ENCODE measurements around the gene PZP.
"Not testable (repeated sequence)": the region's sequence is repeated elsewhere in the genome, so short reads cannot be mapped to it uniquely, and the experiment has no call there.

Gene PZP

DNA sequence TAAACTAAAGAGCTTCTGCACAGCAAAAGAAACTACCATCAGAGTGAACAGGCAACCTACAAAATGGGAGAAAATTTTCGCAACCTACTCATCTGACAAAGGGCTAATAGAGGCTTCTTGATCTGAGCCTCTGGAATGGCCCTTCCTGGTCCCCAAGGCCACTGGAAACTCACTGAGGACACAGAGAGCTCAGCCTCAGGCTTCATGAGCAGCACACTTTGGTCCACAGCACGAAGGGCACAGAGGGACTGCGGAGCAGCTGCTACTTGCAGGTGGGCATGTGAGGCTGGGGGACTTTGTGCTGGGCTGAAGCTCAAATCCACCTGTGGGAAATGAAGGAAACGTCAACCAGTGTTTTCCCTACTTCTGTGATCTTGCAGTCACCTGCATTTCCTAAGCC is 27.4 kb downstream of the PZP start:
- no peak for DNase-seq

DNA sequence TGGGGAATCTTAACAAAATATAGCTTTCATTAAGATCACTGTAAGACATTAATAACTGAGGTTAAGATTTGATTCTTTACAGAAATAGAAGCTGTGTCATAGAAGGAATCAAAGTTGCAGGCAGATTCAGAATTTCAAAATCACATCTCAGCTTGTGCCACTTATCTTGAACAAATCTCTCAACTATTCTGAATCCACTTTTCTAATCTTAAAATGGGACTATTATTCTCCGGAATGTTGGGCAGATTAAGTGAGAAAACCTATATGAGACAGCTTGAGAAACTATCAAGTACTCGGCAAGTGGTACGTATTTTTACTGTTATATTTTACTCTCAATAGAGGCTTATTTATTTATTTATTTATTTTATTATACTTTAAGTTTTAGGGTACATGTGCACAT is 28.4 kb downstream of the PZP start:
- DNase-seq: no peak

DNA sequence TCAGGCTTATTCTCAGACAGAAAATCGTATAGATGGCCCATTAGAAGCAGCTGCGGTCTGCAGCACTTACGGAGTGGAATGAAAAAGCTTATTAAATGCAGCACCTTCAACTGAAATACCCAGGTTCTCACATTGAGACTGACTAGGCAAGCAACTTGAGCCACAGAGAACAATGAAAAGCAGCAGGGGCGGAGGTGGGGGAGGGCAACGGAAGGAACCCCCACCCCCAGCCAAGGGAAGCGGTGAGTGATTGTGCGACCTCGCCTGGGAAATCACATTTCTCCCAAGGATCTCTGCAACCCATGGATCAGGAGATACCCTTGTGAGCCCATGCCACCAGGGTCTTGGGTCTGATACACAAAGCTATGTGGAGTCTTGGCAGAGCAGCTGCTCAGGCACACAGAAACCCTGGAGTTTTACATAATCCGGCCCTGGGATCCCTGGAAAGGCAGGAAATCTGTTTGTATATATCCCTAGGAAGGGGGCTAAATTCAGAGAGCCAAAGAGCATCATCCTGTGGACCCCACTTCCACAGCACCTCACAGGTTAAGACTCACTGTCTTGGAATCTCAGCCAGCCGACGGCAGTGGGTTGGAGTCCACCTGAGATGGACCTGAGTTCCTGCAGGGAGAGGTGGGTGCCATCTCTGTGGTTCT is 38.1 kb downstream of the PZP start:
- no peak for DNase-seq

- DNase-seq: not testable (repeated sequence)
These were observed 40.9 kb downstream of the PZP start for GRCh38 chr12:9167345-9167744.

GRCh38 chr12:9163392-9163791 is 44.8 kb downstream of the PZP start:
- DNase-seq: no peak

DNA sequence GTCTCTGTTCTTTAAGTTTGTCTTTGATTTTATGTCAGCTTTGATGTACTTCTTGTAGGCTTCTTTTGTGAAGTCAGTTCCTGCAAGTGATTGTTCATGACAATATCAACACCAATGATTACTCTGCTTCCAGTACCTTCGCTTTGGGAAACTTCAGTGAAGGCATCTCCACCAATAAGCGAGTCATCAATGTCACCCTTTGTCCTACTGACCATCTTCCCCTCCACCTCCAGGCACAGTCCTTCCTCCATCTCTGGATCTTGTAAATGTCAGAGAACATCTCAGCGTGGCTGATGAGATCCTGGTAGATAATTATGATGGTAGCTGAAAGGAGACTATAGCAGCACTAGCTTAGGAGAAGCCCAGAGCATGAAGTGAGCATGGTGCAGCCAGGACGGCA is 52.1 kb downstream of the PZP start:
- no peak for DNase-seq

DNA sequence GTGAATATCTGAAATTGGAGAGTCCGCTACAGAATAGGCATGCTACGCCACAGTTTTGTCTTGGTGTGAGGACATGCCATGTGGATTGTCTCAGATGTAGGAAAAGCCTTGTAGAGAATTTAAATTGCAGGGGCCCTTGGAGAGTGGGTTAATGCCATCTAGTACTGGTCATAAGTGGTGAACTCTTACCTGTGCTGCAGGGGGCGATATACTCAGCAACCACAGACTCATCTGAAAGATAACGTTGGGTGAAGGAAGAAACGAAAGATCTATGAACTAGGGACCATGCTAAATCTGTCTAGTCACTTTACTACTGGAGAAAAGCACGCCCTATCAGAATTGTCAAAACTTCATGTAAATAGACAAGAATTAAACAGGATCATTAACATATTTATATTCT is 58.8 kb downstream of the PZP start:
- no peak for DNase-seq

DNA sequence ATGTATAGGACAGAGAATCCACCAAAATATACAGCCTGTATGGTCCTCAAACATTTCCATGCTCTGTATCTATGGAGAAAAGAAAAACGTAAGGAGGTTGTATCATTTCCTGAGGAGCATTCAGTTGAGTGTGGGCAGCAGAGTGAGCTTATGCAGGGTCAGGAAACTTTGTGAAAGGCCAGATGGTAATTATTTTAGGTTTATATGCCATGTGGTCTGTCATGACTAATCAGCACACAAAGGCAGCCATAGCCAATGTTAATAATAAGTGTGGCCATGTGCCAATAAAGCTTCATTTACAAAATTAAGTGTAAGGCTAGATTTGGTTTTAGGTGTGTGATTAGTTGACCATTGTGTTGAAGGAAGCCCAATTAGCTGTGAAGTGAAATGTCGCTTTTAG is 59.3 kb downstream of the PZP start:
- no peak for DNase-seq

GRCh38 chr12:9147461-9147860 is 60.7 kb downstream of the PZP start:
- DNase-seq: no peak

DNA sequence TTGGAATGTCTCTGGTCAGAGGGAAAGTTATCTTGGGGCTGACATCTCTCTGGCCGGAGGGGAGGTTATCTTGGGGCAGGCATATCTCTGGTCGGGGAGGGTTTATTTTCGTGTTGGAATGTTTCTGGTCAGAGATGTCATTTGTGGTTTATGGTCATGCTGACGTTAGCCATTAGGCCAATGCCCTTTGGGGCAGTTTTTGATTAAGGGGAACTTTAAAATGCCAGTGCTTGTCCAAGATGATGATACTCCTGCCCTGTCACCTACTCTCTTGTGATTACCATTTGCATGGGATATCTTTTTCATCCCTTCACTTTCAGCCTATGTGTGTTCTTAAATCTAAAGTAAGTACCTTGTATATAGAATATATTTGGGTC is 63.5 kb downstream of the PZP start:
- DNase-seq: no peak

- no peak for DNase-seq
These were observed 64.1 kb downstream of the PZP start for GRCh38 chr12:9143929-9144729.

GRCh38 chr12:9143137-9143536 is 65.1 kb downstream of the PZP start:
- no peak for DNase-seq

DNA sequence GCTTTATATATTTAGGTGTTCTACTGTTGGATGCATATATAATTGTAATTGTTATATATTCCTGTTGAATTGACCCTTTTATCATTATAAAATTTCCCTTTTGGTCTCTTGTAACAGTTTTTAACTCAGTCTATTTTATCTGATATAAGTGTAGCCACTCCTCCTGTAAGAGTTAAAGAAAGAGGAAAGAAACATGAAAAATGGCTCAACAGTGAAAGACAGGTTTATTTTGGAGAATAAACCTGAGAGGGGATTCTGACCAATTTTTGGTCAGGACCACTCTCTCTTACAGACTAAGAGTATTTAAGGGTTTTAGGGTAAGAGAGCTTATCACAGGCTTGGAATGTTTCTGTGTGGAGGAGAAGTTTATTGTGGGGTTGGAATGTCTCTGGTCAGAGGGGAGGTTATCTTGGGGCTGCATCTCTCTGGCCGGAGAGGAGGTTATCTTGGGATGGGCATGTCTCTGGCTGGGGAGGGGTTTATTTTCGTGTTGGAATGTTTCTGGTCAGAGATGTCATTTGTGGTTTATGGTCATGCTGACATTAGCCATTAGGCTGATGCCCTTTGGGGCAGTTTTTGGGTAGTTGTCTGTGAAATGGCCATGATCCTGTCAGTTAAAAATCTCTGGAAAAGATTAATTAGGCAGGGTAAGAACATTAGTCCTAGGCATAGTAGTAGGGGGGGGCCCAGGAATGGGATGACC is 68.5 kb downstream of the PZP start:
- not testable (repeated sequence) for DNase-seq

GRCh38 chr12:9135903-9136310 is 72.3 kb downstream of the PZP start:
- DNase-seq: no peak

GRCh38 chr12:9134981-9135628 is 73.1 kb downstream of the PZP start:
- DNase-seq: no peak

DNA sequence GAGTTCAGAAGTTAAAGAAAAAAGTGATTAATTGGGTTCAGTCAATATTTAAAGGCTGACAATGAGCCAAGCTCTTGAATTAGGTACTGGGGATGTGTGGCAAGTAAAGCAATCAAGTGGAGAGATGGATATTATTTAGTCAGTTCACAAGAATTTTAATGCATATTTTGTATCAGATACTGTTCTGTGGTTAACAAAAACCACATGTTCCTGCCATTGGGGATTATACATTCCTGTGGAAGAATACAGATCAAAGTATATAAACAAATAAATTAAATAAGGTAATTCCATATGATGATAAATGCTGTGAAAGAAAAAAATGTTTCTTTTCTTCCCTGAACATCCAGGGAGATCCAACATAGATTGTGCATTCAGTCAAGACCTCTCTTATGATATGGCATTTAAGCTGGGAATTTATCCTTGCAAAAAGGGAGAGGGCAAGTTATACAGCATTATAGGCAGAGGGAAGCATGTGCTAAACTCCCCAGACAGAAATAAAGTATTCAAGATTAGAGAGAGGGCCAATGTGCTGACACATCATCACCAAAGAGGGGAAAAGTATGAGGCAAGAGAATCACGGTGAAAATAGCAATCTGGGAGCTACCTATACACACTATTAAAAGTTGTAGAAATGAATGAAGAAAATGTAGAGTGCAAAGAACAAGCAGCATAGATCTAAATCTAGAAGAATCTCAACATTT is 74.8 kb downstream of the PZP start:
- no peak for DNase-seq

- no peak for DNase-seq
These were observed 76.1 kb downstream of the PZP start for GRCh38 chr12:9132008-9132535.

DNA sequence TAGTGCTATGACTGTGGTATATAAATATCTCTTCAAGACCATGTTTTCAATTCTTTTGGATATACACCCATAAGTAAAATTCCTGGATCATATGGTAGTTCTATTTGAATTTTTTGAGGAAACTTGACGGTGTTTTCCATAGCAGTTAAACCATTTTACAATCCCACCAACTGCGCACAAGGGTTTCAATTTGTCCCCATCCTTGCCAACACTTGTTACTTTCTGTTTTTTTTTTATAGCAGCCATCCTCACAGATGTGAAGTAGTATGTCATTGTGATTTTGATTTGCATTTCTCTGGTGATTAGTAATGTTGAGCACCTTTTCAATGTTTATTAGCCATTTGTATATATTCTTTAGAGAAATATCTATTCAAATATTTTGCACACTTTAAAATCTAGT is 78.0 kb downstream of the PZP start:
- DNase-seq: no peak

DNA sequence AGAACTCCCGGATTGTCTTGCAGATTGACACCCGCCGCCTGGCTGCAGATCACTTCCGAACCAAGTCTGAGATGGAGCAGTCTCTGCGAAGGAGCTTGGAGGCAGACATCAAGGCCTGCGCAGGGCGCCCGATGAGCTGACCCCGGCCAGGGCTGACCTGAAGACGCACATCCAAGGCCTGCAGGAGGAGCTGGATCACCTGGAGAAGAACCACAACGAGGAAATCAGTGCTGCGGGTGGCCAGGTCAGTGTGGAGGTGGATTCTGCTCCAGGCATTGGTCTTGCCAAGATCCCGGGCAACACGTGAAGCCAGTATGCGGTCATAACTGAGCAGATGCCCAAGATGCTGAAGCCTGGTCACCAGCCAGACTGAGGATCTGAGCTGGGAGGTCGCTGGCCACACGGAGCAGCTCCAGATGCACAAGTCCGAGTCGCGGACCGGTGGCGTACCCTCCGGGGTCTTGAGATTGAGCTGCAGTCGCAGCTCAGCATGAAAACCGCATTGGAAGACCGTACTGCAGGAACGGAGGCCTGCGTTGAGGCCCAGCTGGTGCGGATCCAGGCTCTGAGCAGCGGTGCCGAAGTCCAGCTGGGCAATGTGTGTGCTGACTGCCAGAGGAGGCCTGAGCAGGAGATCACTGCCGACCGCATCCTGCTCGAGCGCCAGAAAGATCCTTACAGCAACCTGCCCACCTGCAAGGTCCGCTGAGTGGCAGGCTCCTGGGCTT is 80.1 kb downstream of the PZP start:
- no peak for DNase-seq

DNA sequence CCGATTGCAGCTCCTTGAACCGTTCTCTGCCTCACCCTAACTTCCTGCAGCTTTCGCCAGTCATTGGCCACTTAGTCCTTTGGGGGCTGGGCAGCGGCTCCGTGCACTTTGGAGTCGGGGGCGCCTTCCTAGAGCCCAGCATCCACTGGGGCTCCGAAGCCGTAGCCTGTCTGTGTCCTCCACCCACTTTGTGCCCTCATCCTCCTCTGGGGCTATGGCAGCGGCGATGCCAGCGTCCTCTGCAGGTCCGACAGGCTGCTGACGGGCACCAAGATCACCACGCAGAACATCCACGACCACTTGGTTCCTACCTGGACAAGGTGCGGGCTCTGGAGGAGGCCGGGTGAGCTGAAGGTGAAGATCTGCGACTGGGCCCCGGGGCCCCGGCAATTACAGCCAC is 80.7 kb downstream of the PZP start:
- no peak for DNase-seq

DNA sequence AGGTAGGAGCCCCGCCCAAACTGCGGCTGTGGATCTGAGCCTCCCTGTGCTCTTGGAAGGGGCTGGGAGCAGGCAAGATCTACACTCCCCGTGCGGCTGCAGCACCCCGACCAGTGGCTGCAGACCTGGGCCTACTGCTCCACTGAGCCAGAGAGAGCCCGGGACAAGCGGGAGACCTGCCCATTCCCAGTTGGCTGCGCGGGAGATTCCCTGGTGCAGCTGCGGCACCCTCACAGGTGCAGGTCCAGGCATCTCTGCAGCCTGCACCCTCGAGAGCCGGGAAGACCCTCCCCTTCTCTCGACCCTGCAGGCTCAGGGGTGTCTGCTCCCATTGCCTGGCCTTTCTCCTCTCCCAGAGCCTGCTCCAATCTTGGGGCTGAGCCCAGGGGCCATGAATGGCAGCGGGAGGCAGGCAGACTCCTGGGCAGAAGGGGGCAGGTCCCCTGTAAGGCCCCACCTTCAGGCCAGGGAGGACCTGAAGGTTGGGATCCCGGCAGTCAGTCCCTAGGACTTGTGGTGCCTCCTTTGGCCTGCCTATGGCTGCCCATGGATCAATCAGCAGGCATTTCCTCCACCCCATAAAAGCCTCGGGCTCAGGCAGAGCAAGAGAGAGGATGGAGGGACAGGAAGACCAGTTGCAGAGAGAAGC is 83.7 kb downstream of the PZP start:
- no peak for DNase-seq

Measured in NCI-H345 (cell line).